HG03103 (cell line): Measurements from ENCODE around the gene KCND2.

Experiments
- ATAC-seq: cut with Tn5 transposase; IDR thresholded peaks from one replicate; pipeline ENCODE4 v1.9.1; 2021; ENCODE audit warnings: low read depth; ENCODE audit not compliant: unreplicated experiment

KCND2 gene

DNA sequence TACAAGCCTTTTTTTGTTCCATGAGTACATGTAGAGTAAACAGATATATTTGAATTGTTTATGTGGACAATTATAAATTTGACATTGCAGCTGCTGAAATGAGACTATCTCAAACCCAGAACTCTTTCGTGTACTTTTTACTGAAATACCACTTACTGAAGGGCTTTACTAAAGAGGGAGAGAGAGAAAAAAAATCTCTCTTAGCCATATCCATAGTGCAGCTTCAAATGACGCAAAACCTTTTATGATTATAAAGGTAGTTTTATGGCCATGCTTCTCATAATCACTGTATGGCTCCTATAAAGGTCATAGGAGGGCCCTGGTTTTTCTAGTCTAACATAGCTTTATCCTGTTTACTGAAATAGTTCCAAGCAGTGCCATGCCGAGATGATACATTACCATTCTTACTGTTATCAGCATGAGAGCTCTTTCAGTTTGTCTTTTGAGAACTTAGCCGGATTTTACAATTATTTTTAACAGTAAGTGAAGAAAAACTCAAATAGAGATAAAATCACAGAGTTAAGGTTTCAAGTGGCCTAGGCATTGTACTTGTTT, 35.1 kb downstream of the KCND2 start:
- ATAC-seq, result no peak

- ATAC-seq, result no peak
Measured at GRCh38 chr7:120311028-120311788, 38.2 kb downstream of the KCND2 start.

GRCh38 chr7:120320218-120320961, 47.4 kb downstream of the KCND2 start:
- ATAC-seq, result no peak

- no peak for ATAC-seq
Measured at GRCh38 chr7:120327054-120327453, 54.1 kb downstream of the KCND2 start.

- no peak for ATAC-seq
Measured at GRCh38 chr7:120332433-120332832, 59.5 kb downstream of the KCND2 start.

- peak; percentile 61 for ATAC-seq
Measured at GRCh38 chr7:120334475-120334874, 61.5 kb downstream of the KCND2 start.

DNA sequence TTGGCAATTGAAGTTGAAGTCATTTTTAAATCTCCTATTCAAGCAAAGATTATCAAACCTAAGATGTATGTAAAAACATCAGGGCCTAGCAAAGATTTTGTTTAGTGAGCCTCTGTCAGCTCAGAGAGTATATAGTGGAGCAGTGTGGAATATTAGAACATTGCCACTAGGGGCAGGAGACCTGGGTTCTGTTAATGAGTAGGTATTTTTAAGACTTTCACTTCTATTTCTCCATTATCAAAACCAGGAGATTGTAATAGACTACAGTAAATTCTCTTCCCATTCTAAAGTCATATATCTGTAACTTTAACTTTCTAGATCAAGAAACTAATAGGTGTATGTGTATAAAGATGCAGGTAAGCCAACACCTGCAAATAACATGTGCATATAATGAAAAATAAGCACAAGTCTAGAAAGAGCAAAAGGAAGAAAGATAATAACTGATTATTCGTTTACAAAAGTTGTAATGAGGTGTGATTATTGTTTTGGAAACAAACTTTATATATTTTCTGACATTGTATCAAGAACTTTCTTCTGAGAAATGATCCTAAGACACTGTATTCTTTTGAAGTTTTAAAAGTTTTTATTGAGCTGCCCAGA, 64.4 kb downstream of the KCND2 start:
- ATAC-seq, result no peak

- ATAC-seq, result no peak
Measured at GRCh38 chr7:120344276-120344675, 71.3 kb downstream of the KCND2 start.

- ATAC-seq, result no peak
Measured at GRCh38 chr7:120353171-120353570, 80.2 kb downstream of the KCND2 start.

DNA sequence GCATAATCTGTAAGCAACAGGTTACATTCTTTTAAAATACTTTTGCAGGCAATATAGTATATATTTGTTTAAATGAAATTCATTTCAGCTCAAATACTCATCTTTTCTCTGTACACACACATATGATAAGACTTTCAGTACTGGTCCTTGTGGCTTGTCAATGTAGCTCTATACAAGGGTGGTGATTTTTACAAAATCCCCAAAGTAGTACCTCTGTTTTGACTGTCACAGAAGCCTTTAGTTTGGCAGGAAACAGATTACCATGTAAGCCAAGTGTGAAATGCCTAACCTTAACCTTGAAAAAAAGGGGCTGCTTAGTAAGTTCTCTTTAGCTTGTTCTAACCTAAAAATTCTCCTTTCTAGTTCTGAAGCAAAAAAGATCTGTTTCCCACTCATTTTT, 87.9 kb downstream of the KCND2 start:
- ATAC-seq, result peak; percentile 92

- no peak for ATAC-seq
Measured at GRCh38 chr7:120363414-120363813, 90.4 kb downstream of the KCND2 start.

DNA sequence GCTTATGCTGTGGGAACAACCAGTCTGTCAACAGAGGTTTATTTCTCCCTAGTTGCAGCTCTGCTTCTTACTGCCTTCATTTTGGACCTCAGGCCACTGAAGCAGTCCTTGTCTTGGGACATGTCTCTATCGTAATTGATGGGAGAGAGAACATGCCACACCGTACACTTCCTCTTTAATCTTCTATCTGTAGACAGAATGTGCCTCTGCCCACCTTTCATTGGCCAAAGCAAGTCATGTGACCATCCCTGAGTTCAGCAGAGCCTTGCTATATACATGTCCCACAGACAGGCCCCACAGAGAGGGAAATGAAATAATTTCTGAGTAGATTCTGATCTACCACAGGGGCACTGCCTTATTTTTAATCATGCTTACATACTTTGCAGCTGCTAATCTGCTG, 98.0 kb downstream of the KCND2 start:
- no peak for ATAC-seq

DNA sequence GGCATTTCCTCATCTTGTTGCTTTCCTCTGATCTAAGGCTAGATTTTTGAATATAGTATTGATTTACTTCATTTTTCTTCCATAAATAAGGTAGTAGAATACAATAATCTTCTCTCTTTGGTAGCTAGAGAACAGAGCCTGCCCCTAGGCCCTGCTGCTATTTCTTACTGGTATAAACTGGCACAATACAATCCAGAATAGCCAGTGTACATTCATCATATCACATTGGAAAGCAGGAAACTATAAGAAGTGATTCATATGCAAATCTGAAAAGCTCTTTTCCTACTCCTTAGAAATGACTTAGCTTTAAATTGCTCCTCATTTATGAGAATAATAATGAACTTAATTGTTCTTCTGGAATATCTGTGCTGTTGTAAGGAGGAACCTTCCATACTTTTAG, 100.2 kb downstream of the KCND2 start:
- no peak for ATAC-seq

DNA sequence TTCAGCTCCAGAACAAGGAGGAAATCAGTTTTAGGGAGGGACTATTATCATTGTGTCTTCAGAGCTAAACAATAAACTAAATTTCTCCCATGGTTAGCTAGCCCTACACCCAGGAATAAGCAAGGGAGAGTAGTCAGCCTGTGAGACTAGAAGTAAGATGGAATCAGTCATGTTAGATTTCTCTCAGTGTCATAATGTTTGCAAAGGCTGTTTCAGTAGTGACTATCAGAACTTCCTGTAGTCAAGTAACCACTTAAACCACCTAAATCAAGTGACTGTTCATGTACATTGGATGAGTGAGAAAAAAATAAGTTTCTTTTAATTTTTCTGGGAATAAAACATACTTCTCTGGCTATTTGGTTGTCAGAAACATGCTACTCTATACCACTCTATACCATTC, 121.6 kb downstream of the KCND2 start:
- peak; percentile 43 for ATAC-seq

DNA sequence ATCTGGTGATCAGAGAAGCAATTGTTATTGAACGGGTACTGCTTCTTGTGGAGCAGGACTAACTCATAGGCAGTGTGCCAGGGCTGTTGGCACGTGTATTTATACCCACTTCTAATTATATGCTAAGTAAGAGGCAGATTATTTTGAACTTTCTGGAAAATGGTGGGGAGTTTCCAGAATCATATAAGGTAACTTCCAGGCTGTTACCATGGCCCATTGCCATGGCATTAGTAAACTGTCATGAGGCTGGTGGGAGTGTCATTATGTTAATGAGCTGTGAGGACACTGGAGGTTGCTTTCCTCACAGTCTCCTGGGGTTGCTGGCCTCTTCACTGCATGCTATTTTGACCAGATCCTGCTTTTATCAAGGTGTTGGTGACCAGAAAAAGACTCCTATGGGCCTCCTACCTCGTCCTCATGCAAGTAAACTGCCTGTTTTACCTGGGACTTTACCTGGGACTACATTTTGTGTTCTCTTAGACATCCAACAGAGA, 122.6 kb downstream of the KCND2 start:
- peak; percentile 76 for ATAC-seq

- no peak for ATAC-seq
Measured at GRCh38 chr7:120398284-120399000, 125.5 kb downstream of the KCND2 start.

GRCh38 chr7:120400806-120401455, 128.0 kb downstream of the KCND2 start:
- peak; percentile 32 for ATAC-seq

GRCh38 chr7:120402079-120402767, 129.2 kb downstream of the KCND2 start:
- peak; percentile 52 for ATAC-seq

- no peak for ATAC-seq
Measured at GRCh38 chr7:120402801-120403200, 129.8 kb downstream of the KCND2 start.
